Liver (tissue), 9 donors: Measurements from ENCODE around the gene PGA3. TPM values are rescaled to one million over a fixed set of nuclear protein-coding genes. Genes with fewer than 3 reads are reported as not detected.

Experiments used
- DNase-seq: peaks from one replicate; pipeline ENCODE4 v3.0.0-alpha.2; 2017; ENCODE audit warnings: low spot score
- H3K27ac ChIP-seq, 2 donors: one replicate each; pipeline ENCODE4 v1.7.0; 2013; ENCODE audit warnings: inconsistent platforms in 2 of 2, low read length in 2 of 2, control low read depth in 1 of 2, low read depth in 1 of 2, mild to moderate bottlenecking in 1 of 2
- H3K27me3 ChIP-seq, 4 donors: one replicate each; pipeline versions ENCODE4 v1.6.1 to v1.7.0; 2013; ENCODE audit warnings: low read length in 3 of 4, inconsistent platforms in 1 of 4, mild to moderate bottlenecking in 1 of 4, moderate library complexity in 1 of 4; ENCODE audit not compliant: control insufficient read depth in 4 of 4, insufficient read depth in 4 of 4
- H3K36me3 ChIP-seq, 4 donors: one replicate each; pipeline versions ENCODE4 v1.6.1 to v1.7.0; 2013; ENCODE audit warnings: low read length in 3 of 4, mild to moderate bottlenecking in 3 of 4, low read depth in 1 of 4, moderate library complexity in 1 of 4; ENCODE audit not compliant: control insufficient read depth in 4 of 4, insufficient read depth in 3 of 4
- H3K4me1 ChIP-seq, 4 donors: one replicate each; pipeline versions ENCODE4 v1.6.1 to v1.7.0; 2013; ENCODE audit warnings: low read length in 3 of 4, mild to moderate bottlenecking in 3 of 4, moderate library complexity in 1 of 4; ENCODE audit not compliant: control insufficient read depth in 4 of 4, insufficient read depth in 4 of 4
- H3K4me3 ChIP-seq, 3 donors: one replicate each; pipeline versions ENCODE4 v1.6.1 to v1.7.0; 2013; ENCODE audit warnings: low read length in 3 of 3, control low read depth in 1 of 3, low read depth in 1 of 3, mild to moderate bottlenecking in 1 of 3
- H3K9ac ChIP-seq, 2 donors: one replicate each; pipeline ENCODE4 v1.7.0; 2013; ENCODE audit warnings: low read length in 2 of 2, mild to moderate bottlenecking in 2 of 2, moderate library complexity in 2 of 2, control low read depth in 1 of 2, low read depth in 1 of 2
- H3K9me3 ChIP-seq, 4 donors: one replicate each; pipeline versions ENCODE4 v1.6.1 to v1.7.0; 2013; ENCODE audit warnings: low read length in 3 of 4; ENCODE audit not compliant: control insufficient read depth in 4 of 4
- CTCF ChIP-seq: fragments of 150-350 bp; IDR thresholded peaks from 2 replicates; pipeline ENCODE4 v1.5.1; 2017; ENCODE audit warnings: improper control_type of control experiment, low read depth, low read length; ENCODE audit not compliant: missing input control
- EGR1 ChIP-seq, 2 donors: IDR thresholded peaks; 2 replicates each; pipeline ENCODE4 v1.6.1; 2016 to 2018; ENCODE audit warnings: antibody characterized with exemption in 2 of 2, low read depth in 2 of 2
- FOXA1 ChIP-seq: IDR thresholded peaks from 2 replicates; pipeline ENCODE4 v1.6.1; 2016; ENCODE audit warnings: antibody characterized with exemption
- FOXA2 ChIP-seq: IDR thresholded peaks from 2 replicates; pipeline ENCODE4 v1.6.1; 2016; ENCODE audit warnings: antibody characterized with exemption
- MAX ChIP-seq: IDR thresholded peaks from 2 replicates; pipeline ENCODE4 v1.6.1; 2016; ENCODE audit warnings: antibody characterized with exemption
- NR2F2 ChIP-seq: IDR thresholded peaks from 2 replicates; pipeline ENCODE4 v1.6.1; 2016; ENCODE audit warnings: antibody characterized with exemption
- REST ChIP-seq: IDR thresholded peaks from 2 replicates; pipeline ENCODE4 v1.6.1; 2016; ENCODE audit warnings: antibody characterized with exemption, mild to moderate bottlenecking
- RXRA ChIP-seq, 2 donors: IDR thresholded peaks; 2 replicates each; pipeline ENCODE4 v1.6.1; 2017 to 2018; ENCODE audit warnings: antibody characterized with exemption in 2 of 2, mild to moderate bottlenecking in 1 of 2
- SP1 ChIP-seq: IDR thresholded peaks from 2 replicates; pipeline ENCODE4 v1.6.1; 2018; ENCODE audit warnings: antibody characterized with exemption, mild to moderate bottlenecking
- YY1 ChIP-seq: IDR thresholded peaks from 2 replicates; pipeline ENCODE4 v1.6.1; 2016; ENCODE audit warnings: antibody characterized with exemption, mild to moderate bottlenecking
- WGBS: extraction: QIAGEN DNeasy Blood & Tissue Kit; methylation state at CpG from one replicate; pipeline ENCODE4 v1.1.7; 2013; 5-methylcytosine and 5-hydroxymethylcytosine counted together
- polyA plus RNA-seq, 2 donors: library from polyadenylated mRNA; stranded (reverse) in 1 of 2; unstranded in 1 of 2; fragments of 200-250 nt in 1 of 2; fragments of >200 nt in 1 of 2; fragmentation: Nextera tagmentation in 1 of 2; extraction: Ambion mirVana in 1 of 2; gene quantifications; one replicate each; pipeline versions ENCODE4 v1.2.1 to v1.2.3, GENCODE V29; 2013 to 2015
- total RNA-seq, 2 donors: library from RNA; depleted of rRNA; stranded (reverse); fragments of >200 nt; gene quantifications; one replicate each; pipeline ENCODE4 v1.2.3, GENCODE V29; 2014
- TF ChIP-seq, protein P1 (sequence below): IDR thresholded peaks from 2 replicates; pipeline ENCODE4 v1.6.1; 2016; ENCODE audit warnings: antibody characterized with exemption
- donor health status: healthy.
- donor health status: healthy.
- donor health status: healthy.
- donor health status: healthy.
- donor health status: healthy.

Gene PGA3
- total and polyA plus RNA-seq, 4 donors = 0.25 to 0.56 (median 0.54) TPM; not detected in 1

DNA sequence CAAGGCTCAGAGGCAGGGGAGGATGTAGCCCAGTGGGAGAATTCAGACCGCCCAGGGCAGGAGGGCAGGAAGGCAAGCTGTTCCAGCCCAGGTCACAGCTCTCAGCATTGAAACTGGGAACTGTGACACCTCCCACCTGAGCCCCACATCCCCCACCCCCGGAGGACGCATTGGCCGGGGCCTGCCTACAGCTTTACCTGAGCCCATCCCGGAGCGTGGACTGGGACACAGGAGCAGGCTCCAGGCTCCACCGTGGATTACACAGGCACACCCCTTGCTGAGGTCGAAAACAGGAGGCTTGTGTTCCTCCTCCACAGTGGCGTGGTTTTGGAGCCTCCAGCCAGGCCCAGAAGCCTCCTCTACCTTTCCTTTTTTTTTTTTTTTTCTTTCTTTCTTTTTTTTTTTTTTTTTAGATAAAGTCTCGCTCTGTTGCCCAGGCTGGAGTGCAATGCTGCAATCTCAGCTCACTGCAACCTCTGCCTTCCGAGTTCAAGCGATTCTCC lies 9.1 kb upstream of the PGA3 start (continued):
- no peak for TF ChIP-seq CTCF

DNA sequence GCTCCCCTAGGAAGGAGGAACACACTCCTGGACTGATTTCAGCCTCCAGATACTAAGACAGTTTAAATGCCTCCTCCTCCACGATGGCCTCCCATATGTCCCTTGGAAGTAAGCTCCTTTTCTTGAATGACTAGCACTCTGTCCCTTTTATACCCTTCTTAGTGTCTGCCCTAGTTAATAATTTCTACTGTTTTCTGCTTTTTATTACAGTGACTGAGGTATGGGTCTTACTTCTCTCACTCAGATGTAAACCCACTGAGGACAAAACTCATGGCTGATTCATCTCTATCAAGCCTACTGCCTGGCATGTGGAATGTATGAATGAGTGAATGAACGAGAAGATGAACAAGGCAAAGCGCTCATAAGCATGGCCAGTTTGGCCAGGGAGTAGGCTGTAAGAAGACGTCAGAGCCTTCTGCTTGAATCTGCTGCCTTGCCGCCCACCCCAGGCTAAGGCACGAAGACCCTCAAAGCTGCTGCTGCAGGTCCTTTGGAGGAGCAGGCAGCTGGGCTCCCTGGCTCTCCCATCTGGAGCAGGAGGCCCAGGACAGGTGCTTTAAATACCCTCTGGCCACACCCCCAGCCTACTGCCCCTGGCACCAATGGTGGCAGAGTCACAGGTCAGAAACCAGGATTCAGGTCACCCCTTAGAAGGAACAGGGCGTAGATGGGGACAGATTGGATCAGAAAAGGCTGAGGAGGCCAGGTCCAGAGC lies 8.2 kb upstream of the PGA3 start:
- no peak overlapping the region for H3K27ac ChIP-seq
- 74% methylated on average over 7 of the region's 7 CpGs for WGBS

More for the DNA sequence above, 8.2 kb upstream of the PGA3 start:
- H3K36me3 ChIP-seq = no peaks in the 10 kb centered on the region
- TF ChIP-seq REST (no peak), RXRA (IDR thresholded peaks at IDR 0.05) (no peak), YY1 (no peak), FOXA2 (no peak), EGR1 (IDR thresholded peaks at IDR 0.05; ENCODE audit: low read depth in 2 of 2) (no peak), SP1 (no peak), FOXA1 (no peak), NR2F2 (no peak), CTCF (no peak), MAX (no peak)
- TF ChIP-seq, protein P1, sequence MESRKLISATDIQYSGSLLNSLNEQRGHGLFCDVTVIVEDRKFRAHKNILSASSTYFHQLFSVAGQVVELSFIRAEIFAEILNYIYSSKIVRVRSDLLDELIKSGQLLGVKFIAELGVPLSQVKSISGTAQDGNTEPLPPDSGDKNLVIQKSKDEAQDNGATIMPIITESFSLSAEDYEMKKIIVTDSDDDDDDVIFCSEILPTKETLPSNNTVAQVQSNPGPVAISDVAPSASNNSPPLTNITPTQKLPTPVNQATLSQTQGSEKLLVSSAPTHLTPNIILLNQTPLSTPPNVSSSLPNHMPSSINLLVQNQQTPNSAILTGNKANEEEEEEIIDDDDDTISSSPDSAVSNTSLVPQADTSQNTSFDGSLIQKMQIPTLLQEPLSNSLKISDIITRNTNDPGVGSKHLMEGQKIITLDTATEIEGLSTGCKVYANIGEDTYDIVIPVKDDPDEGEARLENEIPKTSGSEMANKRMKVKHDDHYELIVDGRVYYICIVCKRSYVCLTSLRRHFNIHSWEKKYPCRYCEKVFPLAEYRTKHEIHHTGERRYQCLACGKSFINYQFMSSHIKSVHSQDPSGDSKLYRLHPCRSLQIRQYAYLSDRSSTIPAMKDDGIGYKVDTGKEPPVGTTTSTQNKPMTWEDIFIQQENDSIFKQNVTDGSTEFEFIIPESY = no peak
- no peak overlapping the region for H3K9ac ChIP-seq
- H3K4me3 ChIP-seq = no peak overlapping the region
- no peaks in the 10 kb centered on the region for H3K4me1 ChIP-seq
- no peaks in the 10 kb centered on the region for H3K9me3 ChIP-seq
- no peaks in the 10 kb centered on the region for H3K27me3 ChIP-seq
- no peak for DNase-seq
